Measurements from ENCODE around the gene SLC12A8. TPM values are rescaled to one million over a fixed set of nuclear protein-coding genes. Genes with fewer than 3 reads are reported as not detected.

Gene SLC12A8
- total RNA-seq, 3 donors from 2014 or later = 0.48 to 12.5 (median 9.8) TPM

DNA sequence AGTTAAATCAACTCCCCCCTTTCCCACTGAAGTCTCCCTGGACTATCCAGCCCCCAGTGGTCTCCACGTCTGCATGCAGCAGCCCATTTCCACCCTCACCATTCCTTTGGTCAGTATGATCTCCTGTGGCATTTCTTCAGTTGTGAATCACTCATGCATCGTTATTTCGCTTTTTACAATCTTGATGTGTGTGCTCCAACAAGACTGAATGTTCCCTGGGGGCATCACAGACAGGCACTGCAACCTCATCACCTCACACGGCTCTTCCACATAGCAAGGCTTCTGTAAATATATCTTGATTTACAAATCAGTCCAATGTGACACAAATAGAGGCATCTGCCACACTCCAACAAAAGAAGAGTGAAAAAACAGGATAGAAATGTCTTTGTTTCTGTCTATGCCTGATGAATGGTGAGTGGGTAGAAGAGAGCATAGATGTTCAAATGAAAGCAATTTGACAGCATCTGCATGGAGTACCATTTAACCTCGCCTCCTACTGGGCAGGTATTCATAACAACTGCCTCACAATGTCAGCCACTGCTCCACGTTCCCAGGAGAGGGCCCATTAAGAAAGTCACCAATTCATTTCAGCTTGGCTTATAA lies 162.0 kb downstream of the SLC12A8 start:
- Histone ChIP-seq H3K4me3 (no peak overlapping the region), H3K27me3 (no peaks in the 10 kb centered on the region), H3K9me3 (no peaks in the 10 kb centered on the region), H3K36me3 (no peaks in the 10 kb centered on the region), H3K27ac (peak overlapping the region in 1 of 2 donors; percentile 96), H3K4me1 (peaks cover 3 to 19% of the 10 kb centered on the region in 2 donors)
- TF ChIP-seq POLR2A (IDR thresholded peaks at IDR 0.05) (no peak), POLR2AphosphoS5 (IDR thresholded peaks at IDR 0.05) (no peak)
- TF ChIP-seq, protein P1, sequence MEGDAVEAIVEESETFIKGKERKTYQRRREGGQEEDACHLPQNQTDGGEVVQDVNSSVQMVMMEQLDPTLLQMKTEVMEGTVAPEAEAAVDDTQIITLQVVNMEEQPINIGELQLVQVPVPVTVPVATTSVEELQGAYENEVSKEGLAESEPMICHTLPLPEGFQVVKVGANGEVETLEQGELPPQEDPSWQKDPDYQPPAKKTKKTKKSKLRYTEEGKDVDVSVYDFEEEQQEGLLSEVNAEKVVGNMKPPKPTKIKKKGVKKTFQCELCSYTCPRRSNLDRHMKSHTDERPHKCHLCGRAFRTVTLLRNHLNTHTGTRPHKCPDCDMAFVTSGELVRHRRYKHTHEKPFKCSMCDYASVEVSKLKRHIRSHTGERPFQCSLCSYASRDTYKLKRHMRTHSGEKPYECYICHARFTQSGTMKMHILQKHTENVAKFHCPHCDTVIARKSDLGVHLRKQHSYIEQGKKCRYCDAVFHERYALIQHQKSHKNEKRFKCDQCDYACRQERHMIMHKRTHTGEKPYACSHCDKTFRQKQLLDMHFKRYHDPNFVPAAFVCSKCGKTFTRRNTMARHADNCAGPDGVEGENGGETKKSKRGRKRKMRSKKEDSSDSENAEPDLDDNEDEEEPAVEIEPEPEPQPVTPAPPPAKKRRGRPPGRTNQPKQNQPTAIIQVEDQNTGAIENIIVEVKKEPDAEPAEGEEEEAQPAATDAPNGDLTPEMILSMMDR (IDR thresholded peaks at IDR 0.05) = no peak
- DNase-seq (ENCODE audit: low spot score in 2 of 2) = no peak
- intact Hi-C loops (cut with DNase I; ENCODE audit: low total_unique reads) = no loop called here

DNA sequence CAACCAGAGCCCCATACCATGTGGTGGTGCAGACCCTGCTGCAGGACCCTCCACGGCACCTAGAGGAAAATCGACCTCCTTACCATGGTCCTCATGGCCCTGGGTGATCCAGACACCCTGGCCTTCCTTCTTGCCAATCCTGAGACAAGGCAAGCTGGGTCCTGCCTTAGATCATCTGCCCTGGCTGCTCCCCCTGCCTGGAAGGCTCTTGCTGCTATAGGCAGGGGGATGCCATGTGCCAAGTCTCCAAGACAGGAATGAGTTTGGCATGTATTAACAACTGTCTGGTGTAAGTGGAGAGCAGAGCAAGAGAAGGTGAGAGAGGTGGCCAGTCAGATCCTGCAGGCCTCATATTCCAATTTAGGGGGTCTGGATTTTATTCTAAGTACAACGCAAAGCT lies 164.3 kb downstream of the SLC12A8 start:
- no peaks in the 10 kb centered on the region for H3K9me3 ChIP-seq
- H3K4me3 ChIP-seq = no peak overlapping the region
- intact Hi-C loops (cut with DNase I; ENCODE audit: low total_unique reads) = no loop called here
- peak overlapping the region; percentile 40 to 56 for H3K27ac ChIP-seq
- H3K4me1 ChIP-seq = peaks cover 6 to 19% of the 10 kb centered on the region in 2 donors
- no peaks in the 10 kb centered on the region for H3K27me3 ChIP-seq
- H3K36me3 ChIP-seq = no peaks in the 10 kb centered on the region
- DNase-seq (ENCODE audit: low spot score in 2 of 2) = peak in 1 of 2 donors; percentile 76
- no peak for TF ChIP-seq POLR2A (IDR thresholded peaks at IDR 0.05)

- H3K27ac ChIP-seq = peak overlapping the region; percentile 69 to 81
These were observed 166.6 kb downstream of the SLC12A8 start for GRCh38 chr3:125045965-125046364.

GRCh38 chr3:125045194-125045593 lies 167.4 kb downstream of the SLC12A8 start:
- Histone ChIP-seq H3K9me3 (no peaks in the 10 kb centered on the region), H3K4me1 (peaks cover 0 to 7% of the 10 kb centered on the region in 2 donors), H3K36me3 (no peaks in the 10 kb centered on the region), H3K27ac (peak overlapping the region; percentile 69 to 81), H3K4me3 (no peak overlapping the region), H3K27me3 (no peaks in the 10 kb centered on the region)
- TF ChIP-seq POLR2AphosphoS5 (IDR thresholded peaks at IDR 0.05) = no peak
- no peak for TF ChIP-seq POLR2A (IDR thresholded peaks at IDR 0.05)
- TF ChIP-seq, protein P1 (IDR thresholded peaks at IDR 0.05) = no peak
- DNase-seq (ENCODE audit: low spot score in 2 of 2) = no peak
- intact Hi-C loops (cut with DNase I; ENCODE audit: low total_unique reads) = no loop called here

More at GRCh38 chr3:125045965-125046364, 166.6 kb downstream of the SLC12A8 start:
- no peaks in the 10 kb centered on the region for H3K27me3 ChIP-seq
- no peaks in the 10 kb centered on the region for H3K9me3 ChIP-seq
- no peak for DNase-seq (ENCODE audit: low spot score in 2 of 2)
- intact Hi-C loops (cut with DNase I; ENCODE audit: low total_unique reads) = no loop called here
- no peak for TF ChIP-seq POLR2AphosphoS5 (IDR thresholded peaks at IDR 0.05)
- no peak for TF ChIP-seq POLR2A (IDR thresholded peaks at IDR 0.05)
- TF ChIP-seq, protein P1 (IDR thresholded peaks at IDR 0.05) = peak in 1 of 3 donors; percentile 20
- no peak overlapping the region for H3K4me3 ChIP-seq
- H3K36me3 ChIP-seq = no peaks in the 10 kb centered on the region
- peaks cover 0 to 7% of the 10 kb centered on the region in 2 donors for H3K4me1 ChIP-seq

DNA sequence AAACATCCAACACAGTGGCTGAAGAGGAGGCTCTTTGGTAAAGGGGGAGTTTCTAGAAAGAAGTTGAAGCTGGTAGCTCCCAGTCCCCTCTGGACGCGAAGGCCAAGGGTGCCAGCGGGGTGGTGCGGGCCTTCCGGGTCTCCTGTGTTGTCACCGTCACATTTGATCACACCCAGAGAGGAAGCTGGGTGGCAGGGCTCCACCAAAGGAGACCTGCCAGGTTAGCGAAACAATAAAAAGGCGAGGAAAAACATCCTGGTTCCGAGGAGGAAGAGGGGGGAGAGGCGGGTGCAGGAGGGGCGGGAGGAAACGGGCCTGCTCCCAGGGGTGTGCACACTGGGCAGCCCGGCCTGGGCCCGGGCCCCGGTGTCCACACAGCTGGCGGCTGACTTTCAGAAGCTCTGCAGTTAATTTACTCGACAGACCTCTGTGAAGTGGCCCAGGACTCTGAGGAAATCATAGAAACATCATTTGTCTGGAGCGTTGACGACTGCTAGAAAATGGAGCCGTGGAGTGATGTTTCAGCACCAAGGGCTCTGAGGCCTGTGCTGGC lies 168.9 kb downstream of the SLC12A8 start:
- Histone ChIP-seq H3K4me1 (peaks cover 0 to 7% of the 10 kb centered on the region in 2 donors), H3K27ac (peak overlapping the region; percentile 81), H3K27me3 (no peaks in the 10 kb centered on the region), H3K36me3 (no peaks in the 10 kb centered on the region), H3K9me3 (no peaks in the 10 kb centered on the region), H3K4me3 (peak overlapping the region in 1 of 3 donors; percentile 10)
- intact Hi-C loops (cut with DNase I; ENCODE audit: low total_unique reads) = loop anchor here (5.0 kb wide), 1 partner anchor 884 kb away; no protein-coding TSS in a partner anchor
- DNase-seq (ENCODE audit: low spot score in 2 of 2) = peak in 1 of 2 donors; percentile 36
- TF ChIP-seq, protein P1 (IDR thresholded peaks at IDR 0.05) = no peak
- TF ChIP-seq POLR2AphosphoS5 (IDR thresholded peaks at IDR 0.05) (no peak), POLR2A (IDR thresholded peaks at IDR 0.05) (no peak)
